Stimulated activated CD8-positive, alpha-beta memory T cell treated with anti-CD3 and anti-CD28 coated beads, Interleukin-12 subunit alpha, Interleukin-12 subunit beta, amount 100 ng/mL, for 24 hours (primary cell): ENCODE results near the gene GPR161.

Experiments used
- DNase-seq: peaks from one replicate; pipeline ENCODE4 v3.0.0-alpha.2; 2020; ENCODE audit errors: extremely low read depth

GPR161 gene

GRCh38 chr1:168106274-168106673 lies 30.5 kb downstream of the GPR161 start:
- no peak for DNase-seq

GRCh38 chr1:168105846-168106245 lies 30.9 kb downstream of the GPR161 start:
- no peak for DNase-seq

DNA sequence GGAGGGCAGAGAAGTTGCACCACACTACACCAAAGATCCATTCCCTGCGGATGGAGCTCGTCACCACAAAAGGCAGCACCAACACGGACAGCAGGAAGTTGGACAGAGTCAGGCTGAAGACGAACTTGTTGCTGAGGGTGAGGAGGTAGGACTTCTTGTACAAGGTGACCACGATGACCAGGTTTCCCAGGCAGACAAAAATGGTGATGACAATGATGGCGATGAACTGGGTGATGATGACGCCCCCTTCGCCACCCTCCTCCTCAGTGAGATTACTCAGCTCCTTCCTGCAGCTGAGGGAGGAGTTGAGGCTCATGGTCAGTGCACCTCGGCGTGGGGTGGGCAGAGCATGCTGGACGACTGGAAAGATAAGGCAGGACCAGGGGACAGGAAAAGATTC lies 32.2 kb downstream of the GPR161 start:
- DNase-seq = no peak

- no peak for DNase-seq
Measured at GRCh38 chr1:168102487-168102886, 34.2 kb downstream of the GPR161 start.

DNA sequence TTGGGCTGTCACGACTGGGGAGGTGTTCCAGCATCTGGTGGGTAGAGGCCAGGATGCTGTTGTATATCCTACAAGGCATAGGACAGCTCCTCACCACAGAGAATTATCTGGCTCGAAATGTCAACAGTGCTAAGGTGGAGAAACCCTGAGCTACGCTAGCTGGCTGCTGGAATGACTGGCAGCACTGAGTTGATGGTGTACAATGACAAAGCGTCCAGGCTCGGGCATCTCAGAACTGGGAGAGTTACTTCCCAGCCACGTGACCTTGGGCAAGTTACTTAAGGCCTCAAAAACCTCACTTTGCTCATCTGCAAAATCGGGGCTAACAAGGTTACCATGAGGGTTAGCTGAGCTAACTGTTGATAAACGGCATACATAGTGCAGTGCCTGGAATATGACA lies 35.4 kb downstream of the GPR161 start:
- no peak for DNase-seq

- no peak for DNase-seq
Measured at GRCh38 chr1:168100315-168101002, 36.3 kb downstream of the GPR161 start.

- no peak for DNase-seq
Measured at GRCh38 chr1:168099337-168099801, 37.4 kb downstream of the GPR161 start.

DNA sequence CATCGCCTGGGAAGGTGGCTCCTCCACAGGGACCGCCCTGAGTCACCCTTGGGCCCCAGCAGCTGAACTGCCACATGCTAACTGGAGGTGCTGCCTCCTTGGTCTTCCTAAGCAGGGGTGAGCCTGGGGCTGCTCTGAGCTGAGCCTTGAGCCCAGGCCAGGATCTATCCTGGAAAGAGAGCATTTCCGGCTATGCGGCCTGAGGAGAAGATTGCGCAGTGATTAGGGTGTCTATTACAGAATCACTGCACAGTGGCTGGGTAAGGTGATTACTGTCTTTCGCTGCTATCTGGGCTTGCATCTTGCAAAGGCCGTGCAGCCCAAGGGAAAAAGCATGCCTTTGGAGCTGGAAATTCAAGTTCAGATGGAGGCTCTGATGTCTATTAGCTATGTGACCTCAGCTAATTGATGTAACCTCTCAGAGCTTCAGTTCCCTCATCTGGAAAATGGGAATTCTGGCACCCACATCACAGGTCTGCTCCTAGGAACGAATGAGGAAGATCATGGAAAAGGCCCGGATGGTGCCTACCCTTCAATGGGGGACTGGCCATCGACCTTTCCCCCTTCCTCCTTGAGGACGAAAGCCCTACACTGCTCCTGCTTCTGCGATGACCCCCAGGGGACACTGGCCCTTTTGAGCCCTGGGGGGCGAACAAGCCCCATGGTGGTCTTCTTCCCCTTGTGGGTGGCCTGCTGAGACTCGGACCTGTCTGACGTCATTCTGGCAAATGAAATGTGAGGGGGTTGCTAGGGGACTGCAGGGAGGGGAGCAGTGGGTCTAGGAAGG lies 38.0 kb downstream of the GPR161 start:
- DNase-seq = no peak

- DNase-seq = no peak
Measured at GRCh38 chr1:168097921-168098528, 38.7 kb downstream of the GPR161 start.

DNA sequence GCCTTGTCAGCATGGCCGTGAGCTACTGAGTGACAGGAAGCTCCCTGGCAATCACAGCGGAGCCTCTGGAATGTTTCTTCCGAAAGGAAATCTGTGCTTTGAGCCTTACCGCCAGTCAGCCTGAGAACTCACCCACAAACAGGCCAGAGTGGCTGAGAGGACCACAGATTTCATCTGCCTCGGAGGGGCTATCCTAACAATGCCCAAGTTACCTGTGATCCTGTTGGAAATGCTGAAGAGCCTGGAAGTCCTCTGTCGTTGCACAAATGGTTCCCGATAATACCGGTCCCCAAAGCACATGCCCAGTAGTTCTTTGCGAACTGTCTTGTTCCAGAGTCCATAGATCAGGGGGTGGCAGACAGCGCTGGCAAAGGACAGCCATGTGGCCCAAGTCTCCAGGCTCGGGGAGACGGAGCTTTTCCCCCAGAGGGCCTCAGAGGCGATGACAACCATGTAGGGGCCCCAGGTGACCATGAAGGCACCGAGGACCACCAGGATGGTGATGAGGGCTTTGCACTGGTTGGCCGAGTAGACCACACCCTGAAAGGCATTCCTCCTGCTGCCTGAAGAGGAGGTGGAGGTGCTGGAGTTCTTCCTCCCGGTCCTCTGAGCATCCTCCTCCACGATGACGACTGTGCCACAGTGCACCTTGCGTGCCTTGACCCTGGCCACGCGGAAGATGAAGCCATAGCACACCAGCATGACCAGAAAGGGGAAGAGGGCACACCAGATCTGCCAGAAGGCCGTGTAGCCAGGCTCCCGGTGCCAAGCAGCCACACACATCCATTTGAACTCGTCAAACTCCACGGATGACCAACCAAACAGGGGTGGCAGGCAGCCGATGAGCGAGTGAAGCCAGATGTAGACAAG lies 40.2 kb downstream of the GPR161 start:
- DNase-seq = no peak

- no peak for DNase-seq
Measured at GRCh38 chr1:168095476-168095875, 41.3 kb downstream of the GPR161 start.

- DNase-seq = no peak
Measured at GRCh38 chr1:168093616-168094015, 43.1 kb downstream of the GPR161 start.

GRCh38 chr1:168092566-168093355 lies 44.0 kb downstream of the GPR161 start:
- DNase-seq = no peak

DNA sequence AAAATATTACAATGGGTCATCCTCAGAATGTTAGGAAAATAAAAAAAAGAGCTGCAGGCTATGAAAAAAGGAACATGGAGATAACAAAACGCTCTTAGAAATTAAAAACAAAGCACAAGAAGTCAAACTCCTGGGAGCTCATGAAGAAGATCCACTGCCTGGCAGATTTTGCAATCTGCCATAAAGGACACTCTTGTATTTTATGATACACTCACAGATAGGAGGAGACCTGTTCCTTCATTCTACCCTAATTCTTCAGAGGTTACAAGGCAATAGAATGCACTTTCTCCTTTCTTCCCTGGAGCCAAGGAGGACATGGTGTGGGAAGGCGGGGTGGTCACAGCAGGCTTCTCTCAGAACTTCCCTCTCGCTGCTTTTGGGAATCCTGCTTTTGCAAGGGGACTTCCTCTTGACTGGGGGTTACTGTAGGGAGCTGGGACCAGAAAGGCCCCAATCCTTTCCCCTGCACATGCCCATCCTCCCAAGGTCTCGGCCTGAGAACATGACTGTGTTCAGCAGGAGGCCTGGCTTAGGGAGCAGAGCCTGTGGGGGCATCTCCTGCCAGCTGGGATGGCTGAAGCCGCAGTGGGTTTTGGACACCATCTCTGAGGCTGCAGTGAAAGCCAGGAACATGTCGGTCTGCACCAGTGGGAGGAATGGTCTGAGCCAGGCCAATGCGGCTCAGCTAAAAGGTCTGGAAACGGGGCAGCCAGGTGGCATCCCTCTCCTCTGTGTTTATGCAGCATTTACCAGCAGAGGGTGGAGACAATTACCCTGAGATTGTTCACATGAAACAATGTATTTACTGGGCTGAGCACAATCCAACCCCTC lies 44.8 kb downstream of the GPR161 start:
- no peak for DNase-seq

- DNase-seq = no peak
Measured at GRCh38 chr1:168091063-168091462, 45.7 kb downstream of the GPR161 start.

GRCh38 chr1:168090395-168090794 lies 46.3 kb downstream of the GPR161 start:
- no peak for DNase-seq

- DNase-seq = no peak
Measured at GRCh38 chr1:168089979-168090337, 46.8 kb downstream of the GPR161 start.

DNA sequence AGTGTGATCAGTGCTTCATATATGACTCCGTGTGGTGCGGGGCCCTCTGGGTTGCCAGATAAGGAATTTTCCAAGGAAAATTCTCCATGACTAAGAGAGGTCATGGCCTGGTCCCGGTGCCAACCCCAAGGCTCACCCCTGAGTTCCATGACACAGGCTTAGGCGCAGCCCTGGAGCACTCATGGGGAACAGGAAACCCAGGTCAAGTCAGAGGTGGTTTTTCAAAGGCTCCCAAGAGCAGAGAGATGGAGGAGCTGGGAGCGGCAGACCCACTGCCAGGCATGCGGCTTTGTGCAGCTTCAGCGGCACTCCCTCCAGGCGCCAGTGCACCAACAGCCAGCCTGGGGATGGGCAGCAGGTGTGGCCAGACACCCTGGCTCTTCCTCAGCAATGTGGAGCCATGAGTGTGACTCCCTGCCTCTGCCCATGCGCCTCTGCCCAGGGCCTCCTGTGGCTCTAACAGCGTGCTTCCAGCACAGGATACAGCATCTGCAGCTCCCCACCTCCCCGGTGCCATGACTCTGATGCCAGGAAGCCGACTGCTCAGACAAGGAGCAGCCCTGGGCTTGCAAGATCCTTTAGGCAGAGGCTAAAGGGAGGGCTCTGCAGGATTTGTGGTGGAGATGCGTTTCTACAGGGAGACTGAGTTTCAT lies 47.3 kb downstream of the GPR161 start:
- DNase-seq = no peak

GRCh38 chr1:168088511-168089325 lies 48.0 kb downstream of the GPR161 start:
- DNase-seq = no peak
